Activated T-helper 1 cell treated with anti-CD3 and anti-CD28 coated beads, Interleukin-12 subunit alpha, Interleukin-12 subunit beta, Interleukin-2, Interleukin-4 antibody, amounts not matched to agents 30 ng/mL and 10 ng/mL and 1 ng/mL, durations not matched to agents 14 hours and 24 hours and 36 hours (primary cell): ENCODE data around the gene LGALS9C. TPM values are rescaled to one million over a fixed set of nuclear protein-coding genes. Genes with fewer than 3 reads are reported as not detected.
"Not testable (repeated sequence)": the region's sequence is repeated elsewhere in the genome, so short reads cannot be mapped to it uniquely, and the experiment has no call there.

ENCODE experiments used
- DNase-seq: peaks from one replicate; pipeline ENCODE4 v3.0.0; 2021; ENCODE audit warnings: low spot score
- H3K27ac Mint-ChIP-seq: one replicate; pipeline ENCODE4 v1.8.0; 2021; ENCODE audit warnings: mild to moderate bottlenecking, mixed read lengths
- H3K27me3 Mint-ChIP-seq: one replicate; pipeline ENCODE4 v1.8.0; 2022; ENCODE audit warnings: mild to moderate bottlenecking, moderate library complexity, mixed read lengths; ENCODE audit not compliant: insufficient read depth
- H3K36me3 Mint-ChIP-seq: one replicate; pipeline ENCODE4 v1.8.0; 2021; ENCODE audit warnings: low read depth, mixed read lengths
- H3K4me1 Mint-ChIP-seq: one replicate; pipeline ENCODE4 v1.8.0; 2021; ENCODE audit warnings: low read depth, mixed read lengths
- H3K4me3 Mint-ChIP-seq: one replicate; pipeline ENCODE4 v1.8.0; 2021; ENCODE audit warnings: mild to moderate bottlenecking, moderate library complexity, mixed read lengths
- H3K9me3 Mint-ChIP-seq: one replicate; pipeline ENCODE4 v1.8.0; 2021; ENCODE audit warnings: mixed read lengths
- intact Hi-C: fragments of 100-400 bp; cut with micrococcal nuclease; formaldehyde crosslinking; loops from one replicate; pipeline ENCODE4 v1.15.1; 2024
- total RNA-seq: library from RNA; stranded (reverse); gene quantifications from 2 replicates; pipeline ENCODE4 v1.2.3, GENCODE V29; 2022

LGALS9C gene
- total RNA-seq, 1 donor from 2014 or later = not detected

DNA sequence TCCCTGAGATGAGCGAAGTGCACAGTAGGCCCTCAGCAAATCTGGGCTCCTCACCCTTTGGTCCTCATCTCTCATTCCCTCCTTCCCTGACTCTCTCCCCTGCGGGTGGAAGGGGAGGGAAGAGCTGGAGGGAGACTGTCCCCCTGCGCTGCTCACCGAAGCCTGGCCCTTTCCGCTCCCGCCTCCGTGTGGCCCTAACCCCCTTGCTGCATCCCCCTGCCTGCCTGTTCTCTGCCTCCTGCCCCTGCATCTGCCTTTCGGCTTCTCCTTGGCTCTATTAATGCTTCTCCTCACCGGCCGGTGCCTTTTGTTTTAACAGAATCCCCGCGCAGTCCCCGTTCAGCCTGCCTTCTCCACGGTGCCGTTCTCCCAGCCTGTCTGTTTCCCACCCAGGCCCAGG is 12.0 kb downstream of the LGALS9C start:
- intact Hi-C loops, H3K4me3 Mint-ChIP-seq, H3K9me3 Mint-ChIP-seq, H3K36me3 Mint-ChIP-seq, H3K4me1 Mint-ChIP-seq, DNase-seq, H3K27me3 Mint-ChIP-seq, H3K27ac Mint-ChIP-seq: not testable (repeated sequence)

DNA sequence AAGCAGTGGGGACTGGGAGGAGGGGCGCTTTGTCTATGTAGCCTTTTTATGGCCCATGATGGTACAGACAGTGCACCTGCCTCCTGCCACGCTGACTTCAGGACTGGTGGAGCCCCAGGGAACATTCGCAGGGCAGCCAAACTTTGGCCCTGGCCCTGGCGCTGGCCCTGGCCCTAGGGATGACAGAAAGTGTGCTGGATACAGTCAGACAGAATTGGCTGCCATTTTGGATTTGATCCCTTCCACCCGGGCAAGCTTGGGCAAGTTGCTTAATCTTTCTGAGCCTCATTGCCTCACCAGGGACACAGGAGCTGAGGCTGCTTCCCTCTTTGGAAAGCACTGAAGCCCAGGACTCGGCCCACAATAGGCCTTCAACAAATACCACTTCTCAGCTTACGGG is 13.4 kb downstream of the LGALS9C start:
- H3K9me3 Mint-ChIP-seq, H3K27me3 Mint-ChIP-seq, DNase-seq, intact Hi-C loops, H3K36me3 Mint-ChIP-seq, H3K27ac Mint-ChIP-seq, H3K4me3 Mint-ChIP-seq, H3K4me1 Mint-ChIP-seq: not testable (repeated sequence)

DNA sequence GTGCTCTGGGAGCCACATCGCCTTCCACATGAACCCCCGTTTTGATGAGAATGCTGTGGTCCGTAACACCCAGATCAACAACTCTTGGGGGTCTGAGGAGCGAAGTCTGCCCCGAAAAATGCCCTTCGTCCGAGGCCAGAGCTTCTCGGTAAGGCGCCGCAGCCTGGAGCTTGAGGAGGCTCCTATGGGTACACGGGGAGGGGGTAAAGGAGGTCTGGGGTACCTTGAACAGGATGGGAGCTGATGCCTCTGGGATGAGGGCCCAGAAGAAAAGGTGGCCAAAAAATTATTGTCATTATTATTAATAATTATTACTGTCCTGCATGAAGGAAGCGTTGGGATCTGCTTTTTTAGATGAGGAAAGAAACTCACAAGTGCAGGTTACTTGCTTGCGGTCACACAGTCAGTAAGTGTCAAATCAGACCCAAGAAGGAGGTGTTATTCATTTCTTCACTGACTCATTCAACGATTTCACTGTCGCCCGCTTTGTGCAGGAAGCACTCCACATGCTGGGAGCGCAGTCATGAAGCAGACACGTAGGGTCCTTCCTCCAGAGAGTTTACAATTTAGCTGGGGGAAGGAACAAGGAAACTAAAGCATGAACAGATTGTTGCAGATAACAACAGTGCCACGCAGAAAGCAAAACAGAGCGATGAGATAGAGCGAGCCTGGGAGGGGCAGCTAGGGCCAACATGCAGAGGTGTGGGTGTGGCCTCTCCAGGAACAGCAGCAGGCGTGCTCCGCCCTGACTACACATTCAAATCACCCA is 16.3 kb downstream of the LGALS9C start:
- H3K27me3 Mint-ChIP-seq, H3K4me1 Mint-ChIP-seq, H3K36me3 Mint-ChIP-seq, intact Hi-C loops, H3K9me3 Mint-ChIP-seq: not testable (repeated sequence)
- Mint-ChIP-seq H3K4me3 (peak overlapping the region; percentile 66), H3K27ac (peak overlapping the region; percentile 75)
- peak; percentile 27 for DNase-seq

DNA sequence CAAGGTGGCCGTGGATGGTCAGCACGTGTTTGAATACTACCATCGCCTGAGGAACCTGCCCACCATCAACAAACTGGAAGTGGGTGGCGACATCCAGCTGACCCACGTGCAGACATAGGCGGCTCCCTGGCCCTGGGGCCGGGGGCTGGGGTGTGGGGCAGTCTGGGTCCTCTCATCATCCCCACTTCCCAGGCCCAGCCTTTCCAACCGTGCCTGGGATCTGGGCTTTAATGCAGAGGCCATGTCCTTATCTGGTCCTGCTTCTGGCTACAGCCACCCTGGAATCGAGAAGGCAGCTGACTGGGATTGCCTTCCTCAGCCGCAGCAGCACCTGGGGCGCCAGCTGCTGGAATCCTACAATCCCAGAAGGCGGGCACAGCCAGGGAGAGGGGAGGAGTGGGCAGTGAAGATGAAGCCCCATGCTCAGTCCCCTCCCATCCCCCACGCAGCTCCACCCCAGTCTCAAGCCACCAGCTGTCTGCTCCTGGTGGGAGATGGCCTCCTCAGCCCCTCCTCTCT is 17.7 kb downstream of the LGALS9C start:
- H3K4me3 Mint-ChIP-seq, DNase-seq, H3K27ac Mint-ChIP-seq, H3K9me3 Mint-ChIP-seq, H3K4me1 Mint-ChIP-seq, H3K36me3 Mint-ChIP-seq, H3K27me3 Mint-ChIP-seq, intact Hi-C loops: not testable (repeated sequence)

DNA sequence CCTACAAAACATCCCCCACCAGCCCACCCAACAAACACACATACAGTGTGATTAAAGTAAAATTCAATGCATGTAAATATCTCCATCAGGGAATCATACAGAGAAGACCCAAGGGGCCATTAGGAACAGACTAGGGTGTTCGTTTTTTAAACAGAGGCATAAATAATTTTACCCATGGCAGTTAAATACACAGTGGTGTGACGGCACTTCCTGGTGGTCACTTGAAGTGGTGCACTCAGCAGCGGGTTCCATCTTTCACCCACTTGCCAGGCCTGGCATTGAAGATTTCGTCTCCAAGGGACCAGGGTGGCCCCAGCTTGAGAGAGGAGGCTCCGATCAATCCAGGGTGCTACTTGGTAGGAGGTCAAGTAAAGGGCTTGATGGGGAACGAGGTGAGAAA is 20.5 kb downstream of the LGALS9C start:
- H3K36me3 Mint-ChIP-seq, H3K4me1 Mint-ChIP-seq, DNase-seq, H3K4me3 Mint-ChIP-seq, H3K27me3 Mint-ChIP-seq, H3K27ac Mint-ChIP-seq, intact Hi-C loops, H3K9me3 Mint-ChIP-seq: not testable (repeated sequence)

DNA sequence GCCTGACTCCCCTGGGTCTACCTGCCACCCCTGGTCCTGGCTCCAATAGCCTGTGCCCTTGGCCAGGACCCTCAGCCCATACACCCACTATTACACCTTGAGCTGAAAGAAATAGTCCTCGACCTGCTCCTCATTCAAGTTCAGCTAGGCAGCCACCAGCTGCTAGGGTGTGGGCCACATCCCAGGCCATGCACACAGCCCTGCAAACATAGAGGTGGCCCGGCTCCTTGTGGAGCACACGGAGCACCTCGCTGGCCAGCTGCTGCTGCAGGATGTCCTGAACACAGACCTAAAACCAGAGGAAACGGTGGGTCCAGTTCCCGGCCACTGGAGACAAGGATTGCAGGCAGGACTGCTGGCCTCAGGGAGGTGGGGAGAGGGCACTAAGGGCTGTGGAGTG is 22.5 kb downstream of the LGALS9C start:
- intact Hi-C loops, H3K4me3 Mint-ChIP-seq, H3K4me1 Mint-ChIP-seq, H3K27me3 Mint-ChIP-seq, H3K9me3 Mint-ChIP-seq, H3K36me3 Mint-ChIP-seq, H3K27ac Mint-ChIP-seq, DNase-seq: not testable (repeated sequence)

DNA sequence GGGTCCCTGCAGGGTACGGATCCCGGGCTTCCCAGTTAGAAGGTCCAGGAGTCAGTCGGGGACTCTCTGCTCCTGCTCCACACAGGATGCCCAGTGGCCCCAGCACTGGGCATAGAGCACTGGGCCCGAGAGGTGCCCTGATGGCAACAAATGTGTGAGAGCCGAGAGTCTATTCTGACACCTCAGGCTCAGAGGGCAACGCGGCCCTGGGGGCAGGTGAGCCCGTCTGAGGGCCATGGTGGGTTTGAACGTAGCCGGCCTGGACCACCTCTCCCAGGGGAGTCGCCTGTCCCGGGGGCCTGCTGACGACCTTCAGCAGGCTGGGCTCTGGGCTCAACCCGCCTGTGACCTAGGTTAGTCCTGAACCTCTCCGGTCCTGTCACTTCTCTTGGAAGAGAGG is 23.2 kb downstream of the LGALS9C start:
- H3K4me3 Mint-ChIP-seq, H3K36me3 Mint-ChIP-seq, H3K9me3 Mint-ChIP-seq, H3K4me1 Mint-ChIP-seq, H3K27ac Mint-ChIP-seq, DNase-seq, H3K27me3 Mint-ChIP-seq, intact Hi-C loops: not testable (repeated sequence)

DNA sequence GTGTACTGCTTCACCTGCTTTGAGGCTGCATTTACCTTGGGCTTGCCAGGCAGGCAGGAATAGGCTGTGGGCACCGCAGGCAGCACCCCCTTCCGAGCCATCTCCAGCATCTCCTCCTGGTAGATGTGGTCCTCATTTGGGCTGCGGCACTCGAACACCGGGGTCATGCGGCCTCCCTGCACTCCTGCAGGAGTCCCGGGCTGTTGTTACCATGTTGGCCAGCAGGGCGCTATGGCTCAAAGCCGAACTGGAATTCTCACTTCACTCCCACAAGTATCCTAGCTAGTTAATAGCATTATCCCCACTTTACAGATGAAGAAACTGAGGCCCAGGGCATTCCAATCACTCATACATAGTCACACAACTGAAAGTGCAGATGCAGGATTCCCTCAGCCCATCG is 23.7 kb downstream of the LGALS9C start:
- DNase-seq, H3K4me3 Mint-ChIP-seq, H3K4me1 Mint-ChIP-seq, H3K27me3 Mint-ChIP-seq, H3K9me3 Mint-ChIP-seq, H3K36me3 Mint-ChIP-seq, intact Hi-C loops, H3K27ac Mint-ChIP-seq: not testable (repeated sequence)

DNA sequence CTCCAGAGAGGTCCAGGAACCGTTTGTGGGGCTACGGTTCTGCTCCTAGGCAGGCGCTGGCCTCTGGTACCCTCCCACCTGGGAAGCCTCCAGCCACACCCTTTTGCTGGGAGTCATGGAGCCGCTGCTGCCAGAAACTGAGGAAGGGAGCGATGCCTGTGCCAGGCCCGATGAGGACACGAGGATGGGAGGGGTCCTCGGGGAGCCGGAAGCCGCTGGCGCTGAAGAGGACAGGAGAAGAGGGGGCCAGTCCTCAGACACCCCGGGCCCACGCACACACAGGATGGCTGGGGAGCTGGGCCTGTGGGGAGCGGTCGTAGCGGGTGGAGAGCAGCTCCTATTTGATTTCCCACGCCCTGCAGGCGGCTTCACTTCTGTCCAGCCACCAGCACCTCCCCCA is 24.2 kb downstream of the LGALS9C start:
- H3K36me3 Mint-ChIP-seq, H3K27ac Mint-ChIP-seq, H3K4me1 Mint-ChIP-seq, H3K27me3 Mint-ChIP-seq, intact Hi-C loops, H3K4me3 Mint-ChIP-seq, DNase-seq, H3K9me3 Mint-ChIP-seq: not testable (repeated sequence)

DNA sequence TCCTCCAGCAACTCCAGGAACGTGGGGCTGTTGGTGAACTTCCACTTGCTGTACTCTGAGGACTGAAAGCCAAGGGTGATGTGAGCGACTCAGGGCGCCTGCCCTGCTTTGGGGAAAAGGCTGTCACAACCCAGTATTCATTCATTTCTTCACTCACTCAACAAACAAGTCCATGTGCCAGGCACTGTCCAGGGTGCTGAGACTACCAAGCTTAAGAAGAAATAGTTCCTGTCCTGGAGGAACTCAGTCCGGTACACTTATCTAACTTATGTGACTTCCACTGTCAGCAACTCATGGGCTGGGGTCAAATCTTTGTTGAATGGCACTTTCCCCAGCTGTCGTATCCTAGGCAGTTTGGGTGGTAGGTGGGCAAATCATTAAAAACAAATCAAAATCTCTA is 26.6 kb downstream of the LGALS9C start:
- H3K27ac Mint-ChIP-seq, H3K27me3 Mint-ChIP-seq, intact Hi-C loops, H3K9me3 Mint-ChIP-seq, H3K36me3 Mint-ChIP-seq, H3K4me1 Mint-ChIP-seq, DNase-seq, H3K4me3 Mint-ChIP-seq: not testable (repeated sequence)

DNA sequence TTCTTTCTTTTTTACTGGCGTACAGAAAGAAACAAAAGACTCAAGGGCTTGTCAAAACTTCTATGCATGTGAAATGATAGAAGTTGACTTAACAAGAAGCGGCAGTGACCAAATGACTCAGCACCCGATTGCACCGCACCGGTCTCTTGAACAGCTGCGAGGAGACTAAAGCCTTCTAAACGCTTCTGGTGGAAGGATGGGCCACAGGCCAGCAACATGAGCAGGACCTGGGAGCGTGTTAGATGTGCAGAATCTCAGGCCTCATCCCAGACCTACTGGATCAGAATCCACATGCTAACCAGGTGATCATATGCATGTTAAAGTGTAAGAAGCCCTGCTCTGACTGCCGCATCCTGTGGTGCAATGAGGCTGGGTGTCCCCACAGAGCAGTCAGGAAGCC is 31.1 kb downstream of the LGALS9C start:
- DNase-seq, H3K27me3 Mint-ChIP-seq, H3K27ac Mint-ChIP-seq, H3K4me1 Mint-ChIP-seq, H3K4me3 Mint-ChIP-seq, intact Hi-C loops, H3K36me3 Mint-ChIP-seq, H3K9me3 Mint-ChIP-seq: not testable (repeated sequence)

DNA sequence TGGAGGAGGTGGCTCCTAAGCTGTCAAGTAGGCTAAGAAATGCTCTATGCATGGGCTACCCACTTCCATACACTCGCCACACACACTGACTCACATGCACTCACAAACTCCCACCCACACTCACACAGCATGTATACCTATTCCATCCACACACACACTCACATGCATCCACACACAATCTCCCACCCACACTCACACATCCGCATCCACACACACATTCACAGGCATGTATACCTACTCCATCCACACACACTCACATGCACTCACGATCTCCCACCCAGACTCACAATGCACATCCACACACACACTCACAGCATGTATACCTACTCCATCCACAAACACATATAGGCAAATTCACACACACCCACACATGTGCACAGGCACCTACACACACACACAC is 32.1 kb downstream of the LGALS9C start:
- H3K4me1 Mint-ChIP-seq, H3K4me3 Mint-ChIP-seq, H3K27ac Mint-ChIP-seq, H3K27me3 Mint-ChIP-seq, H3K9me3 Mint-ChIP-seq, H3K36me3 Mint-ChIP-seq, DNase-seq, intact Hi-C loops: not testable (repeated sequence)

DNA sequence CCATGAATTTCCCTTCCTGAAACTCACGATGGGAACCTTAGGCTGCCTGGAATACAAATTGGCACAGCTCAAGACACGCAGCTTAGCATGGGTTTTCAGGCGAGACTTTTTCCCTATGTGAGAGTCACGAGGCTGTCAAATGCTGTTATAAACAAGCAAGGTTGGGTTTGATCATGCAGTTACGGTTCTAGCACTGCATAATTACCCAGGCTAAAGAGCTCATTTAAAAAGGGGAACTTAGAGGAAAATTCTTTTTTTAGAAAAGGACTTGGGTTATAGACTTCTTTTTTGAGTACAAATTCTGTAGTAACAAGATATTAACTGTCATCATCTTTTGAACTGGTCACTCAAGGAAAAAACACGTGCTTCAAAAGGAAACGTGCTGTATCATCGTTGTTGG is 44.5 kb downstream of the LGALS9C start:
- intact Hi-C loops, H3K36me3 Mint-ChIP-seq, DNase-seq, H3K27me3 Mint-ChIP-seq, H3K9me3 Mint-ChIP-seq, H3K27ac Mint-ChIP-seq, H3K4me1 Mint-ChIP-seq, H3K4me3 Mint-ChIP-seq: not testable (repeated sequence)

DNA sequence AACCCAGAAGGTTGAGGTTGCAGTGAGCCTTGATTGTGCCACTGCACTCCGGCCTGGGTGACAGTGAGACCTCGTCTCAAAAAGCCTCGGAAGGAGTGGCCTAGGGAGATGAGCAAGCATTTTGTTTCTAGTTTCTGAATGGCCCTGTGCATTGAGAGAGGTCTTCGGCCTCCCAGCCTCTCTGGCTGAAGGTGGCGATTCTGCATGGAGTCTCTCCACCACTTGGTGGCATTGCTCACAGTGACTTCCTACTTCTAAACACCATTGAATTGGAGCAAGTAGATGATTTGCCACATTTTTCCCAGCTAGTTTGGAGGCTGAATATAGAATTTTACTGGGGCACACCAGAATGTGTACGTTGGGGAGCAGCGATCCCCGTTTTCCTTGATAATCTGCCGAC is 48.4 kb downstream of the LGALS9C start:
- H3K9me3 Mint-ChIP-seq, H3K27me3 Mint-ChIP-seq, H3K4me1 Mint-ChIP-seq, H3K36me3 Mint-ChIP-seq, H3K4me3 Mint-ChIP-seq, DNase-seq, H3K27ac Mint-ChIP-seq, intact Hi-C loops: not testable (repeated sequence)
